ENCODE measurements around the gene PLD4.

PLD4 gene

DNA sequence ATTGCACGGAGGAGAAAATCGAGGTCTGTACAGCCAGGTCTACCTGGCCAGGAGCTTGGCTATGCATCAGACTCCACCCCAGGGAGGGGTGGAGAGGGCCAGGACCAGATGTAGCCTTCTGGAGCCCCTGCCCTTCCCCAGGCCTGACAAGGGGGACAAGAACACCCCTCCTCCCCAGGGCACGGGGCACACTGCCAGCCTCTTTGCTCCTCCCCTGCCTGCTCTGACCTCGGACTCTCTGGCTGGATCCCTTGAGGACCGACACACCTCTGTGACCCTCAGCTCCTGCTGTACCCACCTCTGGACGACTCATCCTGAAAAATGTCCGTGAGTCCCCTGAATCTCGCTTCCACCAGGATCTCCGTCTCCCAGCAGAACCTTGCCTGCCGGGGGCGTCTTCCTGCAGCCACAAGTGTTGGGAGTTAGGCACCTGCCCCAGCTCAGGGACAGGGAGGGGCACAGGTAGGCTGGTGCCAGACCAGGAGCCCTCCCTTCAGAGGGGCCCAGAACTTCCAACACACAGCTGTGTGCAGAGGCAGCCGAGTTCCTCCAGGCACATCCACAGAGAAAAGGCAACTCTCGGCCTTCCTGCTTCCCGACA is 31.7 kb downstream of the PLD4 start:
- no peak for DNase-seq (ENCODE audit: low spot score)

DNA sequence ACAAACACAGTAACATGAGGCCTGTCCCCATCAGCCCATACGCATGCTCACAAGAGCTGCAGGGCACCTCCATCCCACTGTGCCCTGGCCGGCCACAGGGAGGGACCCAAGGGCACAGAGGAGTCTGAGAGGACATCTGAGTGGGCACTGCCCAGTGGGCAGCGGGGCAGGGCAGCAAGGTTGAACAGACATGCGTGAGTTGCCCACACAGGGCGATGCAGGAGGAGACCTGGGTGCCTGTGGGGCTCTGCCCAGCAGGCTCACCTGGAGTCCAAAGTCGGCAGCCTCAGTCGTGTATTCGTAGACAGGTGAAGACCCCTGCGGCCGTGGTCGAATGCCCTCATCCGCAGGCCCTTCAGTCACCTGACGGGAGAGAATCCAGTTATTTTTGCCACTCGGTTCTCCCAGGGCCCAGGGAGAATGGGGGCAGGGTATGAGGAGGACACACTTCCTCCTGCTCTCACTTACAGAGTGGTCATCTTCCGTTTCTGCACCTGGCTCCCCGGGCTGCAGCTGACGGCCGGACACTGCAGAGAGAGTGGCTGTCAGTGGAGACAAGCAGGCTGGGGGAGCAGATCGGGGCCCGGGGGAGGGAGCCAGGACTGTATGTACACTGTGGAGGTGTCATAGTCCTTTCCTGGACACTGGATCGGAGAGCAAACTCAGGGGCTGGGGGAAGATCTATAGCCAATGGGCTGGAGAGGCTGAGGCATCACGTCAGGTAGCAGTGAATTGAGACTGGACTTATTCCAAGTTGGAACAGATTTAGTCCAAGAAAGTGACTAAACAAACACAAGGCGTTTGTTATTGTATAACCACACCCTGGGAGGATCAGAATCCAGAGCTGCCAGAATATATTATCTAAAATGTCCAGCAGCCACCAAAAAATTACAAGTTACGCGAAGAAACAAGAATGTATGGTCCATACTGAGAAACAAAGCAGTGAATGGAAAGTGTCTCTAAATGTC is 32.8 kb downstream of the PLD4 start:
- no peak for DNase-seq (ENCODE audit: low spot score)

DNA sequence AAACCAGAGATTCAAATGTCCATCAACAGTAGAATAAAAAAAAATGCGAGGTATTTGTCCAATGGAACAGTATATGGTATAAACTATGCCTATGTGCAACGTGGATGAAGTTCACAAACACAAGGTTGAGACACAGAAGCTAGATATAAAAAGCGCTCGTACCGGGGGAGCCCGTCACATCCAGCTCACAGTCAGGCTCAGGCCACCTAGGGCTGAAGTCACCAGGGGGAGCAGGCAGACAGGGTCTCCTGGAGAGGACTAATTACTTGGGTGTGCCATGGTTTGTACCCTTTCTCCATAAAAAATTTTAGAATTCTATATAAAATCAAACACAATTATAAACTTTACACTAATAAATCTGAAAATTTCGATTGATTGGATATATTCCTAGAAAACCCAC is 39.9 kb downstream of the PLD4 start:
- DNase-seq (ENCODE audit: low spot score), result no peak

DNA sequence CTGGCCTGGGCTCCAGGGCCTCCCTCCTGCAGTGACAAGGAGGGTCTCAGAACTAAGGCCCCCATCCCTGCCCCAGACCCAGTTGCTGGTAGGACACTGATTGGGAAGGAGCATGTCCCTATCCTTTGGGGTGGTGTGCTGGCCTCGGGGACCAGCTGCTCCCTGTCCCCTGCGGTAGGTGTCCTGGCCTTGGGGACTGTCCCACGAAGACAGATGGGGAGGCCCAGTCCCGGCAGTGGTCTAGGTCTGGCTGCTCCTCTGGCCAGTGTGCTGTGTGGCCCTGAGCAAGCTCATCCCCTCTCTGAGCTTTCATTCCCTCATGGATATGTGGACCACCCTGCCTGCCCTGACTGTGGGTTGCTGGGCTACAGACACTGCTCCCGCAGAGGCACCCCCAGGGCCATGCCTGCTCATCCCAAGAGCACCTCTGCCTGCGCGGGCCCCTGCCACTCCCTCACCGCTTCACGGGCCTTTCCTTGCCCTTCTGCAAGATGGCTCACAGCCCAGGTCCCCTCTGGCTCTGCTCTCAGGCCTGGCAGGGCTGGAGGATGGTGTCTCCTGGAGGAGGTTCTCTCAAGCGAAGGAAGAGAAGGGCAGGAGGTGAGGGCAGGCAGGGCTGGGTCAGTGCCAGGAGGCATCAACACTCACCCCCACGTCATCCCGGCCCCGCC is 41.0 kb downstream of the PLD4 start:
- DNase-seq (ENCODE audit: low spot score), result no peak

DNA sequence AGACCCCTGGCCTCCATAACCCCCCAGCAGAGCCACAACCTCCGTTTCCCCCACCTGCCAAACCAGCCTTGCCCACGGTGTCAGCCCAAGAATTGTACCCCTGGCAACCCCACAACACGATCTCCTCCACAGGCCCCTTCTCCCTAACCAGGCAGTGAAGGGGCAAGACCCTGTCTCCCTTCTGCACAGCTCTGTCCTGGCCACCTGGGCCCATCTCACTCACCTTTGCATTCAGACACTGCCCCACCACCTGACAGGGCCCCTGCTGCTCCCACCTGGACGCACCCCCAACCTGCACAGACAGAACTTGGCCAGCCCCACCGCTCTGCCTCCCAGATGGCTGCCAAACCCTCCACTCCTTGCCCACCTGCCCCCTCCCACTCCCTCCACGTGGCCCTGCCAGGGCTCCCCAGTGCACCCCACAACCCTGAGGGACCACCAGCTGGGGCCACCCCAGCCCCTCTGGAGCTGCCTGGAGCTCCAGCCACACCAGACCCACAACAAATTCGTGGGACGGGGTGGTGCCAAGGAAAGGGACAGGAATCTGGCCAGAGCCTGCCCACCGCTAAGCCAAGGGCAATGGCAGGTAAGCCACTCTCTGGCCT is 41.7 kb downstream of the PLD4 start:
- no peak for DNase-seq (ENCODE audit: low spot score)

DNA sequence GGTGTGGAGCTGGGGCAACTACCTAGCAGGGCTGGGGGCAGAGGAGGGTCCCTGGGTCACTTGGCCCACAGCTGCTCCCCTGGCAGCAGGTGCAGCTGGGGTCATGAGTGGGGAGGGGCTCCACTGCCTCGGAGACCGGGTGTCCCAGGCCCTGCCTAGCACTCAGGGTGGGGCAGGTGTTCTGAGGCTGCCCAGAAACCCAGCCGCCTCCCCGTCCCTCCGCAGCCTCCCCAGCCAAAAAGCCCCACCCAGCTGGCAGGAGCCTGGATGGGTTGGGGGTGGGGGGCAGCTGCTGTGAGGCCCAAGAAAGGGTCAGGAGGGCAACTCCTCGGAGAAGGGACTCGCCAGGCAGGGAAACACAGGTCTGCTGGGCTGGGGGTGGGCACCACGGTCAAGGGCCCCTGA is 42.3 kb downstream of the PLD4 start:
- no peak for DNase-seq (ENCODE audit: low spot score)

DNA sequence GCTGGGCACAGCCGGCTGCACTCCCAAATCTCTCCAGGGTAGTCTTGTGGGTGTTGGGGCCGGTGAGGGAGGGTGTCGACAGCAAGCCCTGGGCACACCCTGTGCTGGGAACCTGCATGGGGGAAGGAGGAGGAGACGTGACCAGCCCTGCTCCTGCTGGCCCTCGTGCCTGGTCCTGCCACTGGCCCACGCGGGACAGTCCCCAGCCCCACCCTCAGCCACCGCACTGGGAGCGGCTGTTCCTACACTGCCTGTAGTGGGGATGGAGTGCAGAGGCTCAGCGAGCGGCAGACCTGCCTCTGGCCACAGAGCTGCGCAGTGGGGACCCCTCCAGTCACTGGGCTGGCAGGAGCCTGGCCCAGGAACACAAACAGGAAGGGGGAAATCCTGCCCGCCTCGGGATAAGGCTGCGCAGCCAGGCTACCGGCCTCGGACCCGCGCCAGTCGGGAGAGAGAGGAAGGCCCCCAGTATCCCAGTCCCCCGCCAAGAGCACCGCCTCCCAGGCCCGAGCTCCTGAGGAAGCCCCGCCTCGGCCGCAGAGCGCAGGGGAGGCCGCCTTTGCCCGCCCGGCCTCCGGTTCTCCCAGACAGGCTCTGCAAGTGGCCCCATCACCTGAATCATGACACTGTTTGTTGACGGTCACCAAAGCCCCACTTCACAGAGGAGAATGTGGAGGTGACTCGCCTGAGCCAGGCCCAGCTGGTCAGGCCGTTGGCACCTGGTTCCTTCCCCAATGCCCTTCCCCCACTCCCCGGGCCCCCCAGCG is 42.9 kb downstream of the PLD4 start:
- DNase-seq (ENCODE audit: low spot score), result no peak

DNA sequence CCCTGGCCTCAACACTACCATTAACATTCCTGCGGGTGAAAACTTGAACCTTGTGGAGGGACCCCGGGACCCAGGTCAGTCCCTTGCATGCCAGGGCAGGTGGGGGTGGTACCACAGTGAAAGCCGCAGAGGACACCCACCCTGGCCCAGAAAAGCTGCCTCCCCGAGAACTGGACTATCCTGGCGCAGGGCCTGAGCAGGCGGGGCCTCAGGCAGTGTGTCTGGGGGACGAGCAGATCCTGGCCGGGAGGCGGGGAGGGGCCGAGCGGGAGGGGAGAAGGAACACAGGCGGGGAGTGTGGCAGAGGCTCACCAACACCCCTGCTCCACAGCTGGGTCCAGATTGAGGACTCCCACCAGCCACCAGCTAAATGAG is 43.5 kb downstream of the PLD4 start:
- DNase-seq (ENCODE audit: low spot score), result no peak

DNA sequence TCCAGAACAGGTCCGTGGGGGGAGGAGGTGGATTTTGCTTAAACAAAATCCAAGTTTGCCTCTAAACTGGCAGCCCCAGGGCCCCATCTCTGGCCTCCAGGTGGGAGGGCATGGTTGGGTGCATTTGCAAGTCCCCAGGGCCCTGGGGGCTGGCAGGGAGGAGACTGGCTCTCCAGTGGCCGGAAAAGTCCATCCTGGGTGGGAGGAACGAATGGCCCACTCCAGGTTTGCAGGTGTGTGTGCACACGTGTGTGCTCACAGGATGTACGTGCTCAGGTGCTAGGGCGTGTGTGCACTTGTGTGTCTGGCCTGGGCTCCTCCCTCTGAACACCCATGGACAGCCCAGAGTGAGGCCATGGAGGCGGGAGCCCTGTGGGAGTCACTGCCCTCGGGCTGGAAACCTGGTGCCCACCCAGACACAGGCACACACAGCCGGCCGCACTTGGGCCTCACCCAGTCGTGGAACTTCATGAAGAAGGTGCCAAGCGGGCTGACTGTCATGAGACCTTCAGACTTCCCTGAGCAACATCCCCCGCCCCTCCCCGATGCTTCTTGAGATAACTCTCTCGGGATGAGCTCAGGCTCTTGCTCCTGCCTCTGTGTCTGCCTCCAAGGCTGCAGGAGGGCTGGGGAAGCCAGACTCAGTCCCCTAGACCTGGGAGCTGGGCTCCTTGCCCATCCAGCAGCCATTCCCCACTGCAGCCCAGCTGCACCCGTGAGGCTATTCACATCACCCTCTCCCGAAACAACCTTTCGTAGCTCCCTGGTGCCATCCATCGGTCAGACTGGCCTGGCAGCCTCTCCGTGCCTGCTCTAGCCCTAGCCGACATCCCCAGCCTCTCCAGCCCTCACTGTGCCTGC is 44.1 kb downstream of the PLD4 start:
- DNase-seq (ENCODE audit: low spot score), result no peak

DNA sequence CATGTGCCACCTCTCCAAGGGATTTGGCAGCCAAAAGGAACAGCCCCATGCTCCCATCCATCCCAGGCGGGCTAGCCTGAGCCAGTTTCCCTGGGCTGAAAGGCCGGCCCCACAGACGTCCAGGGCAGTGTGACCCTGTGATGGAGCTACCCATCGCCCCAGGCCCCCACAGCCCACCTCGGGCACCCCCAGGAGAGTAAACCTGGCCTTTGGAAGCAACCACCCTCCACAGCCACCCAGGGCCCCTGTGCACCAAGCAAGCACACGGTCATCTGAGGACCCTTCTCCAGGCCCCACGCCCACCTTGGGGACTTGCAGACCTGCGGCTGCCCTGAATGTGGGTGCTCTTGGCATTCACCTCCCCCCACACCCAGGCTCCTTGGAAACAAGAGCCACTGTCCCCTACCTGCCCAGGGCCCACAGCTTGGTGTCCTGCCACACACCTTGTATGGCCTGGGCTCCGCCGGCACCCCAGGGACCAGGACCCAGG is 45.1 kb downstream of the PLD4 start:
- no peak for DNase-seq (ENCODE audit: low spot score)

DNA sequence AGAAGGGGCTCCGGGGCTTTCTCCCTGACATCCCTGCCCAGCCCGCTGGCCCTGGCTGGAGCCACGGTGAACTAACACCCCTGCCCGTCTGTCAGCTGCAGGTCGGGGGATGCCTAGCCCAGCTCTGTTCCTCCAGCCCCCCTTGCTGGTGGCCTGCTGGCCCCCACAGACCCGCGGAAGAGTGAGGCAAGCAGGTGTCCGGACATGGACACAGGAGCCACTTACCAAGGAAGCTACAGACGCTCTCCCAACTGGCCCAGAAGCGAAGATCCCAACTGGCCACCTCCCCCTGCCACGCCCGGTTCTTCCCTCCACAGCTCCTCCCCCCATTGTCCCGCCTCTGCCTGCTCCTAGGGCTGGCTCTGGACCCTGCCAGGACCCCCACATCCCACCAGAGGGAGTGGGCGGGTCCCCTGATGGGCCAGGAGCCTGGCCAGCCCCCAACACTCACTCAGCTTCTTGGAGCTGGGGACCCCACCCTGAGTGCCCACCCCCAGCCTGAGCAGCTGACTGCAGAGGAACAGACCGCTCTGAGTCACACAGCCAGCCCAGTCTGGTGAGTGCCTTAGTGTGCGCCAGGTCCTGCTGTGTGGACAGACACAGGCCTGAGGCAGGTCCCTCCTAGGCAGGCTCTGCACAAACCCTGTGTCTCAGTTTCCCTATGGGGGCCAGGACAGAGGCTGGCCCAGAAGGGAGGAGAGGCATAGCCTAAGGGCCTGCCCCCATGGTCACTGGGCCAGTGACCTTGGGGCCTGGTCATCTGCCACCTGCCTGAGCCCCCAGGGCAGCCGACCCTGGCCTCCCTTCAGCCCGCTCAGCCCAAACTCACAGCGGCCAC is 45.8 kb downstream of the PLD4 start:
- peak; percentile 76 for DNase-seq (ENCODE audit: low spot score)

DNA sequence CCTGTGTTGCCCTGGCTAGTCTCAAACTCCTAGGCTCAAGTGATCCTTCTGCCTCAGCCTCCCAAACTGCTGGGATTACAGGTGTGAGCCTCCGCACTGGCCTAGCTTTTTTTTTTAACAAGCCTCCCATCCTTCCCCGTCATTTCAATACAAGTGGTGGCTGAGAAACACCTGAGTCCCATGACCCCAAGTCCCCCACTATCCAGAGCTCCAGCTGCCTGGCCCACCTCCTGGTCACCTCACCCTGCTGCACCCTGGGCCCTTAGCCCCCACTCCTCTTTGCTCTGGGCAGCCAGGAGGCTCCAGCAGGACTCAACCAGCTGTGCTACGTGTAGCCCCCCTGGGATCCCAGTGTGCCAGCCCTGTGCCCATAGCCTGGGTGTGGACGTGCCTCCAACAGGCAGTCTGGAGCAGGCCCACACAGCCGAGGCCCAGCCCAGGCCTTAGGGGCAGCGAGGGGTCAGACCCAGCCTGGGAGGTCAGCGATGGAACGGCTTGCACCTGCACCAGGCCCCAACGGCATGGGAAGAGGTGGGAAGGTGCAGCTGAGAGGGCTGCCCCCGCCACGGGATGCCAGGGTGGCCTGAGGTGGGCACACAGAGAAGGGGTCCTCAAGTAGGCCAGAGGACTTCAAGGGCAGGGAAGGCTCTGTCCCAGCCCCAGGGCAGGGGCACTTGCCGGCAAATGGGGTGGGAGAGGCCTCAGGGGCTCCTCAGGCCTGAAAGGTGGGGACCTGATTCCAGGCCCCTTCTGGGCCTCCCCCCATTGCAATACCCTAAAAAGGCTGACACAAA is 47.0 kb downstream of the PLD4 start:
- DNase-seq (ENCODE audit: low spot score), result no peak

DNA sequence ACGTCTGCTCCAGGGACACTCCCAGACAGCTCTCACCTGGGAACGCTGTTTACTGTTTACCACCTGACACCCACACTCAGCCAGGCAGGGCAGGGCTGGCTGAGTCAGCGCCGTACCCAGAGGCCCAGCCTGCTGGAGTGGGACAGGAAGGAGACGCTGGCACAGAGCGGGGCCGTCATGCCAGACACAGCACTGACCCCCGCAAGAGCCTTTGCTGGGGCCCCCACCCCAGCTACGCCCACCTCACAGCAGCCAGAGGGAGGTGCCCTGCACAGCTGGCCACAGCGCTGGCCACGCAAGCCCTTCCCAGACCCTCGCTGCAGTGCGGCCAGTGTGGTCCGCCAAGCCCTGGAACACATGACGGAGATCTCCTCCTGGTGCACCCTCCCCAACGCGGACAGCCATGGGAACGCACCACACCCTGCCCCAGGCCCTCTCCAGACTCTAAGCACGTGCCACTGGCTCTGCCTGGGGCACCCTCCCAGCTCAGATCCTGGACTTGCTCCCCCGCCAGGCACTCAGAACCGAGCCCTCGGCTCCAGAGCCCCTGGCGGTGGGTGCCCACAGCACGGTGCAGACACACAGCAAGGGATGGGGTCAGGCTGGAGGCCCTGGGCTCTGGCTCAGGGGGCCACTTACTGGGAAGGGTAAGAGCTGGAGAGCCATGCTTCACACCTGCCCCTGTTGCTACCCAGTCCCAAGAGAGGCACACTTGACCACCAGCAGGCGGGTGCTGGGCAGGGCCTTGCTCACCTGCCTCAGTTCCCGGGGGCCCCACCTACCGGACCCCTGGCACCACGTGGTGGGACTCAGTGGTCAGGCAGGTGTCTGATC is 47.8 kb downstream of the PLD4 start:
- no peak for DNase-seq (ENCODE audit: low spot score)

DNA sequence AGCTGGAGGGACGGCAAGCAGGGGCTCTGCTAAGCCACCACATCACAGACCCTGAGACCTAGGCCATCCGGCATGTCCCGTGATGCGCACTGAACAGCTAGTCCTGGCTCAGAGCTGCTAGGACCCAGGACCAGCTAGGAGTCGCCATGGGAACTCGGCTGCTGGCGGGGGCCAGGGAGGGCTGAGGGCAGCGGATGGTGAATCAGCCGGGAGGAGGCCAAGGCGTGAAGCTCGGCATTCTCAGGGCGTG is 48.4 kb downstream of the PLD4 start:
- peak; percentile 96 for DNase-seq (ENCODE audit: low spot score)

DNA sequence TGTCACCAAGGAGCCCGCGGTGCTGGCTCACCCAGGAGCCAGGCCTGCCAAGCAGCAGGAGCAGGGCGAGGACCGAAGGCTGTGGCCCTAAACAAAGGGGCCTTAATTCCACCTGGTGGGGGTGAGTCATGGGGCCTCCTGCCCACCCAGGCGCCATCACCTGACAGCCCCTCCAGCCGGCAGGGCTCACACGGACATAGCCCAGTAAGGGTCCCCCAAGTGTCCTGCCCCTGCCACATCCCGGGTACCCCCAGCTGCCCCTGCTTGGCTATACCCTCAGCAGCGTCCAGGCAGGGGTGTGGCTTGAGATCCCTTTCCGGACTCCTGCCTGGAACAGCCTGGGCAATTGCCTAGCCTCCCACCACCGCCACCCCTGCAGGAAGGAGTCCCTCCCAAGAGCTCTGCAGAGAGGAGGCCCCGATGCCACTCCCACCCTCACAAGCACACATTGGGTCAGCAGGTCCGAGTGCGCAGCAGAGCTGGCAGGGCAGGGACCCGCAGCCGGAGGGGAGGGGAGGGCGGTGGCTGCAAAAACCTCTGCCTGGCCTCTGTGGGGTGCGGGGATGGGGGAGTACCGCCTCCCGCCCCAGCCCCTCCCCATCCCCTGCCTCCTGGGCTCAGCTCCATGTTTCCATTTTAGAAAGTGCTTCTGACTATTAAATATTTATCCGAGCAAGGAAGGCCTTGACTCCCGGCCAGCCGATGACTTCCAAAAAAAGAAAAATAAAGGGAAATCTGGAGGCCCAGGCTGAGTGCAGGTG is 48.9 kb downstream of the PLD4 start:
- peak; percentile 66 for DNase-seq (ENCODE audit: low spot score)

DNA sequence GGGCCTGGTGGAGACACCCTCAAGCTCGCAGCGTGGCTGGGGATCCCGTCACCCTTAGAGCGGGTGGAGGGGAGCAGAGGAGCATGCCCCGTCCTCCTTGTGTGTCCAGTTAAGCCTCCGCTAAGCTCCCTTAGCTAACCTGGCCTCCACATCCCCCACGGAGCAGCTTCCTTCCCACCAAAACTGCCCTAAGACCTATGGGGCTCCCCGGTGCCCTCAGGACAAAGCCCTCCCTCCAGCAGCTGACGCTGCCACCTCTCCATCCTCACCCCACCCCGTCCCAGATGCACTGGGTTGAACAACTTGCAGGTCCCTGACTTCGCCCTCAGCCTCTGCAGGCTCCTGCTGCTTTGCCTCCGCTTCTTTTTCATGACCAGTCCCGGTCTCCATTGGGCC is 49.5 kb downstream of the PLD4 start:
- no peak for DNase-seq (ENCODE audit: low spot score)

DNA sequence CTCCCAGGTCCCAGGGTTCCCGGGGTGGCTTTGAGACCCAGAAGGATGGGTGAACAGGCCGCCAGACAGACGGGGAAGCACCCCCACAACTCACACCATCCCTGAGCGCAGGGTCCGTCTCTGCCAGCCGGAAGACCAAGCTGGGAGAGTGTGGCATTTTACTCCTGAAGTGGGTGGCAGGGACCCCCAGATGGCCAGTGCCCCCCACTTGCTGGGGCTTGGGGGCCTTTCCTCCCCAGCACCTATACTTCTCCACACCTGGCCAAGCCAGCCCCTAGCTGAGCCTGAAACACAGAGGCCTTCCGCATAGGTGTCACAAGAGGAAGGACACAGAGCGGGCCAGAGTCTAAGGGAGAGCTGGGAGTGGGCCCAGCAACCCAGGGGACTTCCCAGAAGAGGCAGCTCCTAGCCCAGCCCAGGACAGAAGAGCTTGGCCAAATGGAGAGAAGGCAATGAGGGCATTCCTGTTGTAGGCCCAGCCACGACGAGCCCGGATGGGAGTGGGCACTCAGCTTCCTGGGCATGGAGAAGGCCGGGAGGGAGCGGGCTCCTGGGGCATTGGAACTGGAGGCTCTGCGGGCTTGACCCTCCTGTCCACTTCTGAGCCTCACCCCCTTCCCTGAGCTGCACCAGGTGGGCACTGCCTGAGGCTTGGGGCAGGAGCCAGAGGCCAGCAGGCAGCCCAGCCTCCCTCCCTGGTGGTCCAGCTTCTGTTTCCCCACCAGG is 50.1 kb downstream of the PLD4 start:
- no peak for DNase-seq (ENCODE audit: low spot score)
